ENCODE measurements around the gene CCRL2. TPM values are rescaled to one million over a fixed set of nuclear protein-coding genes. Genes with fewer than 3 reads are reported as not detected.
"Not testable (repeated sequence)": the region's sequence is repeated elsewhere in the genome, so short reads cannot be mapped to it uniquely, and the experiment has no call there.

Gene CCRL2
- total and polyA plus RNA-seq, 3 experiments from 2014 or later = 2.3 to 3.0 (median 2.7) TPM

- H3K4me1 Mint-ChIP-seq = peaks cover 0 to 2% (median 2%) of the 10 kb centered on the region in 3 donors
- no peak for DNase-seq
- no peaks in the 10 kb centered on the region for H3K36me3 Mint-ChIP-seq
- Histone ChIP-seq H3K4me1 (ENCODE audit: insufficient read depth, low read length) (no peaks in the 10 kb centered on the region), H3K36me3 (ENCODE audit: insufficient read depth, low read length) (no peaks in the 10 kb centered on the region), H3K4me3 (ENCODE audit: low read length) (no peak overlapping the region), H3K27ac (ENCODE audit: low read depth, low read length) (no peak overlapping the region), H3K9me3 (ENCODE audit: low read length) (no peaks in the 10 kb centered on the region), H3K27me3 (ENCODE audit: insufficient read depth, low read length, poor library complexity, severe bottlenecking) (no peaks in the 10 kb centered on the region)
- peaks cover 0 to 2% (median 0%) of the 10 kb centered on the region in 5 donors for H3K9me3 Mint-ChIP-seq
- ChIA-PET POLR2A (no interaction called here), CTCF (interaction anchor here (0.8 to 1.2 kb wide), 4 partner anchors 21 to 123 kb away, joined by 3 read pairs; no protein-coding TSS in a partner anchor)
- H3K27me3 Mint-ChIP-seq = peaks cover 0 to 2% of the 10 kb centered on the region in 2 donors
- H3K27ac Mint-ChIP-seq = no peak overlapping the region
- H3K4me3 Mint-ChIP-seq = no peak overlapping the region
These were observed 8.0 kb upstream of the CCRL2 start for GRCh38 chr3:46399098-46399497.

- POLR2A ChIA-PET = no interaction called here
- Histone ChIP-seq H3K27me3 (ENCODE audit: insufficient read depth, low read length, poor library complexity, severe bottlenecking) (no peaks in the 10 kb centered on the region), H3K4me1 (ENCODE audit: insufficient read depth, low read length) (no peaks in the 10 kb centered on the region), H3K36me3 (ENCODE audit: insufficient read depth, low read length) (no peaks in the 10 kb centered on the region), H3K4me3 (ENCODE audit: low read length) (no peak overlapping the region), H3K9me3 (ENCODE audit: low read length) (no peaks in the 10 kb centered on the region), H3K27ac (ENCODE audit: low read depth, low read length) (no peak overlapping the region)
- no peak for DNase-seq
- Mint-ChIP-seq H3K4me1 (peaks cover 0 to 2% (median 2%) of the 10 kb centered on the region in 3 donors), H3K9me3 (peaks cover 0 to 2% (median 0%) of the 10 kb centered on the region in 5 donors), H3K4me3 (no peak overlapping the region), H3K36me3 (no peaks in the 10 kb centered on the region), H3K27me3 (peaks cover 0 to 2% of the 10 kb centered on the region in 2 donors), H3K27ac (no peak overlapping the region)
- CTCF ChIA-PET = interaction anchor here (0.9 to 1.2 kb wide), 3 partner anchors 21 to 89 kb away, joined by 3 read pairs; no protein-coding TSS in a partner anchor
These were observed 7.5 kb upstream of the CCRL2 start for GRCh38 chr3:46399557-46399956.

- H3K36me3 Mint-ChIP-seq = no peaks in the 10 kb centered on the region
These were observed 6.9 kb upstream of the CCRL2 start for GRCh38 chr3:46400000-46400734.

GRCh38 chr3:46400846-46401245 lies 6.2 kb upstream of the CCRL2 start:
- H3K9me3 ChIP-seq (ENCODE audit: low read length) = no peaks in the 10 kb centered on the region
- no peak for DNase-seq
- no peak overlapping the region for H3K27ac ChIP-seq (ENCODE audit: low read depth, low read length)
- Mint-ChIP-seq H3K4me1 (peaks cover 0 to 2% (median 2%) of the 10 kb centered on the region in 3 donors), H3K27ac (no peak overlapping the region), H3K27me3 (peaks cover 0 to 2% of the 10 kb centered on the region in 2 donors), H3K4me3 (no peak overlapping the region), H3K9me3 (peaks cover 0 to 2% (median 0%) of the 10 kb centered on the region in 5 donors), H3K36me3 (no peaks in the 10 kb centered on the region)
- no peaks in the 10 kb centered on the region for H3K27me3 ChIP-seq (ENCODE audit: insufficient read depth, low read length, poor library complexity, severe bottlenecking)
- no peak overlapping the region for H3K4me3 ChIP-seq (ENCODE audit: low read length)
- H3K36me3 ChIP-seq (ENCODE audit: insufficient read depth, low read length) = no peaks in the 10 kb centered on the region
- ChIA-PET CTCF (no interaction called here), POLR2A (no interaction called here)
- no peaks in the 10 kb centered on the region for H3K4me1 ChIP-seq (ENCODE audit: insufficient read depth, low read length)

More at GRCh38 chr3:46400000-46400734, 6.9 kb upstream of the CCRL2 start:
- Histone ChIP-seq H3K27me3 (ENCODE audit: insufficient read depth, low read length, poor library complexity, severe bottlenecking) (no peaks in the 10 kb centered on the region), H3K4me1 (ENCODE audit: insufficient read depth, low read length) (no peaks in the 10 kb centered on the region), H3K4me3 (ENCODE audit: low read length) (no peak overlapping the region), H3K9me3 (ENCODE audit: low read length) (no peaks in the 10 kb centered on the region), H3K36me3 (ENCODE audit: insufficient read depth, low read length) (no peaks in the 10 kb centered on the region), H3K27ac (ENCODE audit: low read depth, low read length) (no peak overlapping the region)
- Mint-ChIP-seq H3K4me1 (peaks cover 0 to 2% (median 2%) of the 10 kb centered on the region in 3 donors), H3K4me3 (no peak overlapping the region), H3K27ac (no peak overlapping the region), H3K27me3 (peaks cover 0 to 2% of the 10 kb centered on the region in 2 donors), H3K9me3 (peaks cover 0 to 2% (median 0%) of the 10 kb centered on the region in 5 donors)
- no peak for DNase-seq
- POLR2A ChIA-PET = no interaction called here
- CTCF ChIA-PET = interaction anchor here (0.9 to 1.2 kb wide), 3 partner anchors 22 to 88 kb away, joined by 3 read pairs; no protein-coding TSS in a partner anchor

GRCh38 chr3:46401579-46401978 lies 5.5 kb upstream of the CCRL2 start:
- ChIA-PET CTCF (no interaction called here), POLR2A (no interaction called here)
- Mint-ChIP-seq H3K9me3 (peaks cover 0 to 2% (median 0%) of the 10 kb centered on the region in 5 donors), H3K27ac (no peak overlapping the region), H3K4me1 (peaks cover under 1 to 3% (median 1%) of the 10 kb centered on the region in 3 donors), H3K4me3 (no peak overlapping the region), H3K36me3 (no peaks in the 10 kb centered on the region), H3K27me3 (peaks cover 0 to 2% of the 10 kb centered on the region in 2 donors)
- H3K9me3 ChIP-seq (ENCODE audit: low read length) = no peaks in the 10 kb centered on the region
- H3K4me1 ChIP-seq (ENCODE audit: insufficient read depth, low read length) = peaks cover 3% of the 10 kb centered on the region
- H3K27me3 ChIP-seq (ENCODE audit: insufficient read depth, low read length, poor library complexity, severe bottlenecking) = no peaks in the 10 kb centered on the region
- no peaks in the 10 kb centered on the region for H3K36me3 ChIP-seq (ENCODE audit: insufficient read depth, low read length)
- no peak overlapping the region for H3K4me3 ChIP-seq (ENCODE audit: low read length)
- no peak overlapping the region for H3K27ac ChIP-seq (ENCODE audit: low read depth, low read length)
- no peak for DNase-seq

- H3K27me3 Mint-ChIP-seq; H3K4me1 ChIP-seq (ENCODE audit: insufficient read depth, low read length); H3K27me3 ChIP-seq (ENCODE audit: insufficient read depth, low read length, poor library complexity, severe bottlenecking); DNase-seq; H3K27ac Mint-ChIP-seq; H3K27ac ChIP-seq (ENCODE audit: low read depth, low read length); H3K4me3 ChIP-seq (ENCODE audit: low read length); H3K4me3 Mint-ChIP-seq; H3K9me3 ChIP-seq (ENCODE audit: low read length); H3K9me3 Mint-ChIP-seq; H3K36me3 ChIP-seq (ENCODE audit: insufficient read depth, low read length); POLR2A ChIA-PET; H3K36me3 Mint-ChIP-seq: not testable (repeated sequence)
- CTCF ChIA-PET = interaction anchor here (1.1 to 1.2 kb wide), 2 partner anchors 22 to 133 kb away, joined by 3 read pairs; no protein-coding TSS in a partner anchor
- peaks cover 13 to 17% (median 15%) of the 10 kb centered on the region in 3 donors for H3K4me1 Mint-ChIP-seq
These were observed 4.2 kb upstream of the CCRL2 start for GRCh38 chr3:46402902-46403301.

GRCh38 chr3:46405301-46406019 lies 1.6 kb upstream of the CCRL2 start:
- H3K4me3 Mint-ChIP-seq = peak overlapping the region in 1 of 7 donors; percentile 66
- Histone ChIP-seq H3K9me3 (ENCODE audit: low read length) (no peaks in the 10 kb centered on the region), H3K4me1 (ENCODE audit: insufficient read depth, low read length) (peaks cover 12% of the 10 kb centered on the region), H3K36me3 (ENCODE audit: insufficient read depth, low read length) (no peaks in the 10 kb centered on the region), H3K4me3 (ENCODE audit: low read length) (no peak overlapping the region), H3K27me3 (ENCODE audit: insufficient read depth, low read length, poor library complexity, severe bottlenecking) (no peaks in the 10 kb centered on the region), H3K27ac (ENCODE audit: low read depth, low read length) (peak overlapping the region; percentile 75)
- ChIA-PET POLR2A (no interaction called here), CTCF (no interaction called here)
- no peaks in the 10 kb centered on the region for H3K27me3 Mint-ChIP-seq
- peaks cover 34 to 39% (median 36%) of the 10 kb centered on the region in 3 donors for H3K4me1 Mint-ChIP-seq
- peaks cover 0 to 14% (median 5%) of the 10 kb centered on the region in 3 donors for H3K36me3 Mint-ChIP-seq
- no peak for DNase-seq
- peaks cover 0 to 2% (median 0%) of the 10 kb centered on the region in 5 donors for H3K9me3 Mint-ChIP-seq
- peak overlapping the region in 5 of 8 donors; percentile 12 to 95 (median 93) for H3K27ac Mint-ChIP-seq

- CTCF ChIA-PET = no interaction called here
- Mint-ChIP-seq H3K27me3 (no peaks in the 10 kb centered on the region), H3K9me3 (peaks cover 0 to 2% (median 0%) of the 10 kb centered on the region in 5 donors), H3K36me3 (peaks cover 0 to 14% (median 5%) of the 10 kb centered on the region in 3 donors), H3K4me1 (peaks cover 34 to 39% (median 36%) of the 10 kb centered on the region in 3 donors), H3K27ac (peak overlapping the region; percentile 86 to 98 (median 92)), H3K4me3 (peak overlapping the region in 6 of 7 donors; percentile 54 to 96 (median 86))
- H3K36me3 ChIP-seq (ENCODE audit: insufficient read depth, low read length) = no peaks in the 10 kb centered on the region
- no peak for DNase-seq
- no peaks in the 10 kb centered on the region for H3K9me3 ChIP-seq (ENCODE audit: low read length)
- H3K4me1 ChIP-seq (ENCODE audit: insufficient read depth, low read length) = peaks cover 12% of the 10 kb centered on the region
- no peaks in the 10 kb centered on the region for H3K27me3 ChIP-seq (ENCODE audit: insufficient read depth, low read length, poor library complexity, severe bottlenecking)
- H3K27ac ChIP-seq (ENCODE audit: low read depth, low read length) = peak overlapping the region; percentile 75
- peak overlapping the region; percentile 57 for H3K4me3 ChIP-seq (ENCODE audit: low read length)
- POLR2A ChIA-PET = interaction anchor here (1.4 kb wide), 1 partner anchor 35 kb away, joined by 5 read pairs; the partner anchor contains the start of gene CCR5
These were observed 644 bp upstream of the CCRL2 start for GRCh38 chr3:46406443-46406787.
